CD4-positive, alpha-beta T cell treated with Interferon alpha-2 for 1 hour (primary cell): ENCODE measurements around the gene KPNA2.
"Not testable (repeated sequence)": the region's sequence is repeated elsewhere in the genome, so short reads cannot be mapped to it uniquely, and the experiment has no call there.

Experiments
- DNase-seq, 2 donors: peaks; one replicate each; pipeline ENCODE4 v3.0.0-alpha.2; 2020 to 2022

The KPNA2 gene

DNA sequence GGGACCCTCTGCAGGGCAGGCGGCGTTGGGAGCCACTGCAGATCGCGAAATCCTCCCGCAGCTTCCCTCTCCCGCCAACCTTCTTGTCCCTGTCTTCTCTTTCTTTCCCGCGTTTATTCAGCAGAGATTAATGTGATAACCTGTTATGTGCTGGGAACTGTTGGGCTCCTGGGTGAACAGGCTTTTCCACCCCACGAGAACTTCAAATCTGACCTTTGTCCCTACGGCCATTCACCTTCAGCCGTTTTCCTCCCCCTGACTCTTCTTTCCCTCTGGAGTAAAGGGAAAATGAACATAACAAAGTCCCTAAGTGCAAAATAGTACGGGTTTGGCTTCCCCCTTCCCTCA, 15.2 kb upstream of the KPNA2 start:
- no peak for DNase-seq

DNA sequence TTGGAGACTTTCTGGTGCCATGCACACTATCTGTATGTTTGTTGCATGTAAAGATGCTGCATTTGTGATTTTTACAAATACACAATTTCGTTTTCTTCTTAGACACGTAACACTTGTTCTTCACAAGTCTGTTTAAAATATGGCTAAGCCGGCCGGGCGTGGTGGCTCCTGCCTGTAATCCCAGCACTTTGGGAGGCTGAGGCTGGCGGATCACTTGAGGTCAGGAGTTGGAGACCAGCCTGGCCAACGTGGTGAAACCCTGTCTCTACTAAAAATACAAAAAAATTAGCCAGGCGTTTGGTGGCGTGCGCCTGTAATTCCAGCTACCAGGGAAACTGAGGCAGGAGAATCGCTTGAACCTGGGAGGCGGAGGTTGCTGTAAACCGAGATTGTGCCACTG, 14.7 kb upstream of the KPNA2 start:
- not testable (repeated sequence) for DNase-seq

DNA sequence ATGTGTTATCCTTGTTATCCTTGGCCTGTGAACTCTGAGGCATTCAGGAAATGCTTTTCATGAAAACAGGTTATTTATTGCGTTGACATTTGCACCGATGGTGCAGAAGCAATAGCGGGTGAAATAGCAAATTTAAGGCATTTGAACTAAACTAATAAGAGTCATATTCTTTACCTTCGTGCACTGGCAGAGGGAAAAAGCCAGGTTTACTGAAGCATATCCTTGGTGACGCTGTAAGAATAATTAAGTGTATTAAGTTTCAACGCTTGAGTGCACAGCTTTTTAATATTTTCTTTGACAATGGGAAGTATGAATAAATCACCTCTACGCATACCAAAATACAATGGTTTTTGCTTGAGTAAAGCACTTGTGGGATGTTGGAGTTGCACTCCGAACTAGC, 13.6 kb upstream of the KPNA2 start:
- no peak for DNase-seq

DNA sequence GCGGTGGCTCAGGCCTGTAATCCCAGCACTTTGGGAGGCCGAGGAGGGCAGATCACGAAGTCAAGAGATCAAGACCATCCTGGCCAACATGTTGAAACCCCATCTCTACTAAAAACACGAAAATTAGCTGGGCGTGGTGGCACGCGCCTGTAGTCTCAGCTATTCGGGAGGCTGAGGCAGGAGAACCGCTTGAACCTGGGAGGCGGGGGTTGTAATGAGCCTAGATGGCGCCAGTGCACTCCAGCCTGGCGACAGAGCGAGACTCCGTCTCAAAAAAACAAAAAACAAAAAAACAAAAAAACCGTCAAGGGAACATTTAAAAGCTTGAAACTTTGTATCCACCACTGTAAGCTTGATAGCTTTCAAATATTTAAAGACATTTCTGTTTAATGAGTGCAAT, 13.0 kb upstream of the KPNA2 start:
- DNase-seq = not testable (repeated sequence)

DNA sequence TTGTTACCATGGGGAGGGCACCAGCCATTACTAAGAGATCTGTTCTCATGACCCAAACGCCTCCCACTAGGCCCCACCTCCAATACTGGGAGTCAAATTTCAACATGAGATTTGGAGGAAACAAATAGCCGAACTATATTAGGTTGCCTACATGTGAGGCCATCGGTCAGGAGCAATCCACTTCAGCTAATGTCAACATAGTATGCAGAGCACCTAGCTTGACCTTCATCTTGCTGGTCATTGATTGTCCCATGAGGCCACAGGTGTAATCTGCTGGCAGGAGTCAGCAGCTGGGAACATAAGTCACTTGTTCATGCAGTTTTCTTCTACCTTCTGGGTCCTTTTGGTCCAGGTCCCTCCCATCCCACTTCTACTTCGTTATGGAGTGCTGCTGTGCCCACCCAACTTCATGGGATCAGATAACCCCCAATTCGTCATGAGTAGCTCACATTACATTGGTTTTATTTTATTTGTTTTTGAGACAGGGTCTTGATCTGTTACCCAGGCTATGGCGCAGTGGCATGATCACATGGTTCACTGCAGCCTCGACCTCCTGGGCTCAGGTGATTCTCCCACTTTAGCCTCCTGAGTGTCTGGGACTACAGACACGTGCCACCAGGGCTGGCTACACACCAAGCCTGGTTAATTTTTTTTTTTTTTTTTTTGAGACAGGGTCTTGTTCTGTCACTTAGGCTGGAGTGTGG, 5.9 kb upstream of the KPNA2 start:
- no peak for DNase-seq

DNA sequence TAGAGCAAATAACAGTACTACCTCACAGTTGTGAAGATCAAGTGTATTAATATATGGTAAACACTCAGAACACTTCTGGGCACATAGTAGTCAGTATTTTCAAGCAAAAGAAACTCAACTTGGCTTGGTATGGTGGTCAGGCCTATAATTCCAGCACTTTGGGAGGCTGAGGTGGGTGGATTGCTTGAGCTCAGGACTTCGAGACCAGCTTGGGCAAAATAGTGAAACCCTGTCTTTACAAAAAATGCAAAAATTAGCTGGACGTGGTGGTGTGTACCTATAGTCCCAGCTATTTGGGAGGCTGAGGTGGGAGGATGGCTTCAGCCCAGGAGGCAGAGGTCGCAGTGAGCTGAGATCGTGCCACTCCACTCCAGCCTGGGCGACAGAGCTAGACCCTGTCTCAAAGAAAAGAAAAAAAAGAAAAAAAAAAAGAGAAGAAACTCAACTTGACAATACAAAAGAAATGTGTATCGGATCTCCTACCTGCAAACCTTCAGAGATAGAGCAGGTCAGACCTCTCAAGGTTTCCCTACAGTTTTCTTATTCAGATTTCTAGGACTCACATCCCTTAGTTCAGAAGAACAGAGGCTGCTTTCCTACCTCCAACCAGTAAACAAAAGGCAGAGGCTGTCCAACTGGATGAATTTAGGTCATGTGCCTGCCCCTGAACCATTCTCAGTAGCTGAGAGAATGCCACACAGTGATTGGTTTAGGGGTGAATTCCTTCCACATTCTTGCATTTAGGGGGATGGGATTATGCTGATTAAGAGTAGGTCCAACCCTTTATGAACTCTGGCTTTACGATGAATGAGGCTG, 1.7 kb upstream of the KPNA2 start:
- DNase-seq = no peak

DNA sequence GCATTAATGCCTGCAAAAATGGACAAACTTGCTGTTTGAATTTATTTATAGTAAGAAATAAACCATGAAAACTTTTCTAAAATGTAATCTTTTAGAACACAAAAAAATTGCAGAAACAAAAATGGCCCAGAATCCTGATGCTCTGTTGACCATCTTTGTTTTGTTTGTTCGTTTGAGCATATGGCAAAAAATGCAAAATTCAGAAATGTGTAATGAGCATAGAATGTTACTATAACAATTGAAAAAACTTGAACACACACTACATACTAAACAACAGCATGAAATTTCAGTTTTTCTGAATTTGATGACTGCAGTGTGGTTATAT, 1.1 kb upstream of the KPNA2 start:
- no peak for DNase-seq

DNA sequence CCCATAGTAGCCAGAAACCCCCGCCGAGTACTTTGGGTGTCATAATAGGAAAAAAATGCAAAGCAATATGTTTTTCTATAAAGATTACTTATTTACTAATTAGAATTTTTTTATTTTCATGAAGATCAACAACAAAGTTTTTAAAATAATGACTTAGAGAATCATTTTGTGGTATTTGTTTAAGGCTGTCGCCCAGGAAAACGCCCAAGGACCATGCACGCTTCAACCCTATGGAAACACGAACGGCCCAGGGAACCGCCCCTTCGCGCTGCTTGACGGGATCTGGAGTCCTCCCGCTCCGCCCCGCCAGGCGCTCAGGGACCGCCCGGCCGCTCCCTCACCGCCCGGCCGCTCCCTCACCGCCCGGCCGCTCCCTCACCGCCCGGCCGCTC, 408 bp upstream of the KPNA2 start:
- no peak for DNase-seq

DNA sequence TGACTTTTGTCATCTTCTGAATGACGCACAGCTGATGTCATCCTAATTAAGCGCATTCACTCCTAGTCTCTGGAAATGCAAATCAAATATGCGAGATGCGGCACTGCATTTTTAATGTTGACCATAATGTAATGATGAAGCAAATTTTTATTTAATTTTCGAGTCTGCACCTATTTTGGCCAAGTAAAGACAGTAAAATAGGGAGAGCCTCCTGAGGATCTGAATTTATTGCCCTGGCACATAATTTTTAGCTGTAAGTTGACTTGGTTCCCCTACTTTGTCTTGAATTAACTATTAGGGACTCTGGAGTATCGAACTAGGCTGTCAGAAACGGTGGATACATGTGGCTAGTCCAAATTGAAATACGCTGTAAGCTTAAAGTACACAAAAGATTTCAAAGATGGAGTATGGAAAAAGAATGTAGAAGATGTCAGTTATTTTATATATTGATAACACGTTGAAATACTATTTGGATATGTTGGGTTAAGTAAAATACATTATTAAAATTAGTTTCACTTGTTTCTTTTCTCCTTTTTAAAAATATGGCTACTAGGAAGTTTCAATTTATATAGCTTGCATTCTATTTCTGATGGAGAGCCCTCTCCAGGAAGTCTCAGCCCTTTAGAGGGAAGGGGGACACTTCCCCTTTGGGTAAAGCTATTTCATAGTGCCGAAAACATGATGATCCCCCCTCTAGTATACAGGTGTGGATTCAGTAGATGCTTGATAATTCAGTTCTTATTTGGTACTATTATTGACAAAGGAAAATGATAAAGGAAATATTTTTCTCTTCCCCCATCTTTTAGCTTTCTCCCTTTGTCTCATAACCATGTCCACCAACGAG, 991 bp downstream of the KPNA2 start:
- DNase-seq = no peak

DNA sequence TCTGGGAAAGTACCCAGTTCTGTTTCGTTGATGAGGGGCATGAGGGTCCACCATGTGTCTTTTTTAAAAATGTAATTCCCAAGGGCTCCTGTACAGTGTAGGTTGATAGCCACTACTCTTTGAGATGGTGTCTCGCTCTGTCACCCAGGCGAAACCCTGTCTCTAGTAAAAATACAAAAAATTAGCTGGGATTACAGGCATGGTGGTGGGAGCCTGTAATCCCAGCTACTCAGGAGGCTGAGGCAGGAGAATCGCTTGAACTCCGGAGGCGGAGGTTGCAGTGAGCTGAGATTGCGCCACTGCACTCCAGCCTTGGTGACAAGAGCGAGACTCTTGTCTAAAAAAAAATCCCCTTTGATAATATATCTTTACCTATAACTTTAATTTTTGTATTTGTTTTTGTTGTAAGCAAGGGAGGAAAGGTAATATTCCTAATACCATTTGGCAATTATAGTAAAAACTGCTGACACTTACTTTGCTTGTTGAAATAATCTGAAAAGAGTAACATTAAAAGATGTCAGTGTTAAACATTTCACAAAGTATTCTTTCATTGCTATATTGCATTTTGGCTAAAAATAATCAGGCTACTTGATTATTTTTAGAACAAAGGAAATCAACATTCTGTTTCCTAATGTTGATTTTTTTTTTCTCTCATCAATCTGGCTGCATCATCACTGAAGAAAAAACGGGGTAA, 11.8 kb downstream of the KPNA2 start:
- no peak for DNase-seq

DNA sequence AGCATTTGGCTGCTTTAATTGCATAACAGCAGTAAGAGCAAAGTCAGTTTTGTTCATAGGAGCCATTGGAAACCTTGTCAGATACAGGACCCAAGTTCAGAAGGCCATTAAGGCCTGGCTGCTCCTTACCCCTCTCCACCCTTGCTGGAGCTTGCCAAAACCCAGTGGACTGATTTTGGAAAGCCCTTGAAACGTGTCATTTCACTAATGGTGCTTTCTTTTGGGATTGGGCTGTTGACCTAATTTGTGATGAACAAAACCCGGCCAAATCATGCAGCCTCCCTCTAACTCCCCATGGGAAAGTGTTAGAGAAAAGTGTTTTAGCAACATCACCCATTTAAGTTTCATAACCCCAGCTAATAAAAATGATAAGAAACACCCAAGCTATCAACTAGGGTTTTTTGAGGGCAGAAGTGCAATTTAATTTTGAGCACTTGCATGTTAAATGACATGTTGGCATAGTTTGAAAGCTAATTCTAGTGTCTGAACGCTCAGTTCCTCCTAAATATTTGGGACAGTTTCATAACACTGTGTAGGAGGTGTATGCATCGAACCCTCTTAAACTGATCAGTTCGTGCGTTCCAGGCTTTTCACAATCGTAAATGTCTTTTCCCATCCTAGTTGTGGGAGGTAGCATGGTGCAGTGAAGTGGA, 12.5 kb downstream of the KPNA2 start:
- not testable (repeated sequence) for DNase-seq

DNA sequence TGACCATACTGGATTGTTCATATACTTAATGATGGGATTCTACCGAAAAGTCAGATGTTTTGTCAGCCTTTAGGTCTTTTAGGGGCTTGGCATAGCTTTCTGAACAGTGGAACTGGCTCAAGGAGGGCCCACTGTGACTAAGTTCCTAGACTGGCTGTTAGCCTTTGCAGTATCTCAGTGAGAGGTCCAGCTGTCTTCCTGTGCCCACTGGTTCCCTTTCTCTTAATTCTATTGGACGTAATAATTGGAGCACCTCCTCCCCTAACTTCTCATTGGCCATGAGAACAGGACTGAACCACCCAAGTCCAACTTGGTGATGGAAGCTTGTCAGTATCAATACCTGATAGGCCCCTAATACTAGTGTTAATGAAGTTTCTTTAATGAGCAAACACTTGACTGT, 13.5 kb downstream of the KPNA2 start:
- no peak for DNase-seq

DNA sequence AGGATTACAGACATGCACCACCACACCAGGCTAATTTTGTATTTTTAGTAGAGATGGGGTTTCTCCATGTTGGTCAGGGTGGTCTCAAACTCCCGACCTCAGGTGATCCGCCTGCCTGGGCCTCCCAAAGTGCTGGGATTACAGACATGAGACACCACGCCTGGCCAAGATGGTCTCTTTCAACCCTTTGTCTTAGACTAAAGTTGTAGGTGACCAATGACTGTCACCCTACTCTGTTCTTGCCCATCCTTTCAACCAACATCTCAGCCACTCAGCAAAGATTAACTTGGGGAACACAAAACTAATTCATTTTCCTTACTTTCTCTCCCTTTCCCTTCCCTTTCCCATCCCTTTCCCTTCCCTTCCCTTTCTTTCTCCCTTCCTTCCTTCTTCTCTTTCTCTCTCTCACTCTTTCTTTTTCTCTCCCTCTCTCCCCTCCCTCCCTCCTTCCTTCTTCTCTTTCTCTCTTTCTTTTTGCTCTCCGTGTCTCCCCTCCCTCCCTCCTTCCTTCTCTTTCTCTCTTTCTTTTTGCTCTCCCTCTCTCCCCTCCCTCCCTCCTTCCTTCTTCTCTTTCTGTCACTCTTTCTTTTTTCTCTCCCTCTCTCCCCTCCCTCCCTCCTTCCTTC, 14.4 kb downstream of the KPNA2 start:
- not testable (repeated sequence) for DNase-seq

DNA sequence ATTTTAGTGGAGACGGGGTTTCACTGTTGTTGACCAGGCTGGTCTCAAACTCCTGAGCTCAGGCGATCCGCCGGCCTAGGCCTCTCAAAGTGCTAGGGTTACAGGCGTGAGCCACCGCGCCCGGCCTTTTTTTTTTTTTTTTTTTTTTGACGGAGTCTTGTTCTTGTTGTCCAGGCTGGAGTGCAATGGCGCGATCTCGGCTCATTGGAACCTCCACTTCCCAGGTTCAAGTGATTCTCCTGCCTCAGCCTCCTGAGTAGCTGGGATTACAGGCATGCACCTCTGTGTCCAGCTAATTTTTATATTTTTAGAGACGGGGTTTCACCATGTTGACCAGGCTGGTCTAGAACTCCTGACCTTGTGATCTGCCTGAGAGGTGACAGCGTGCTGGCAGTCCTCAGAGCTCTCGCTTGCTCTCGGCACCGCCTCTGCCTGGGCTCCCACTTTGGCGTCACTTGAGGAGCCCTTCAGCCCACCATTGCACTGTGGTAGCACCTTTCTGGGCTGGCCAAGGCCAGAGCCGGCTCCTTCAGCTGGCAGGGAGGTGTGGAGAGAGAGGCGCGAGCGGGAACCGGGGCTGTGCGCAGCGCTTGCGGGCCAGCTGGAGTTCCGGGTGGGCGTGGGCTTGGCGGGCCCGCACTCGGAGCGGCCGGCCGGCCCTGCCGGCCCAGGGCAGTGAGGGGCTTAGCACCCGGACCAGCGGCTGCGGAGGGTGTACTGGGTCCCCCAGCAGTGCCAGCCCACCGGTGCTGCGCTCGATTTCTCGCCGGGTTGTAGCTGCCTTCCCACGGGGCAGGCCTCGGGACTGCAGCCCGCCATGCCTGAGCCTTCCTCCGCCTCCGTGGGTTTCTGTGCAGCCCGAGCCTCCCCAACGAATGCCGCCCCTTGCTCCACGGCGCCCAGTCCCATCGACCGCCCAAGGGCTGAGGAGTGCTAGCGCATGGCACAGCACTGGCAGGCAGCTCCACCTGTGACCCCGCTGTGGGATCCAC, 16.1 kb downstream of the KPNA2 start:
- not testable (repeated sequence) for DNase-seq

DNA sequence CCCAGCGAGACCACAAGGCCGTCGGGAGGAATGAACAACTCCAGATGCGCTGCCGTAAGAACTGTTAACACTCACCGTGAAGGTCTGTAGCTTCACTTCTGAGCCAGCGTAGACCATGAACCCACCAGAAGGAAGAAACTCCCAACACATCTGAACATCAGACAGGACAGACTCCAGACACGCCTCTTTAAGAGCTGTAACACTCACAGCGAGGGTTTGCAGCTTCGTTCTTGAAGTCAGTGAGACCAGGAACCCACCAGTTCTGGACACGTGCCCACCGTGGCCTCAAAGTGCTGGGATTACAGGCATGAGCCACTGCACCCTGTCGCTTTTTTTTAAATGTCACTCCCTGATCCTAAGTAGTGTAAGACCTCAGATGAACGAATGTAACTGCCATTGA, 17.3 kb downstream of the KPNA2 start:
- DNase-seq = no peak

DNA sequence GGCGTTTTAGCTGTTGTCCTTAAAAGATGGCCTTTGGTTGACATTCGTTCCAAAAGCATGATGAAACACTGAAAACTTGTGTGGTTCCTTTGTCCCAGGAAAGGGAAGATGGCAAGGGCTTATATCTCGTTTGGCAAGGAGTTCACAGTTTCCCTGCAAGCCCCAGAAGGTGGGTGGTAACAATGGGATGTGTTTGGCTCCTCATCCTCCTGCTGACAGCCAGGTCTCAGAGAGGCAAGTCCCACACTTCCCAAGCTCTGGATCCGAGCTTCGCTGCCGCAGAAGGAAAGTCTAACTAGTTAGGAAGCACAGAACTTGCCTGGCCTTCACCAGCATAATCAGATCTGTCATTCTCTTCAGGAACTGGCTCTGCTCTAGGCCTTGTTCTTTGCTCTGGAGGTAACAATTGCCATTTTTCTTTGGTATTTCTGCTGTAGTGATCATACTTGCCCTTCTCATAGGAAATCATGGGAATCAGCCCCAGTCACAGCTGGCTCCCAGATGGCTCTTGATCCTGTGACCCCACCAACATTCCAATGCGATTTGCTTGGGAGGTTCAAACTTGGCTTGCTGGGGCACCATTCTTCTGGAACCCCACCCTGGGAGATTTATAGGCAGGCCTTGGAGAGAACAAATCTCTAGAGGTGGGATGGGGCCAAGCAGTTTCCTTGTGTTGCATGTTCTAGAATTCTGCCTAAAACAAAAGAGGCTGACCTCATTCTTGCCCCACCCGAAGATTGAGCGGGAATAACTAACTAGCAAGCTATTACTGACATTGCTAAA, 17.9 kb downstream of the KPNA2 start:
- DNase-seq = no peak

DNA sequence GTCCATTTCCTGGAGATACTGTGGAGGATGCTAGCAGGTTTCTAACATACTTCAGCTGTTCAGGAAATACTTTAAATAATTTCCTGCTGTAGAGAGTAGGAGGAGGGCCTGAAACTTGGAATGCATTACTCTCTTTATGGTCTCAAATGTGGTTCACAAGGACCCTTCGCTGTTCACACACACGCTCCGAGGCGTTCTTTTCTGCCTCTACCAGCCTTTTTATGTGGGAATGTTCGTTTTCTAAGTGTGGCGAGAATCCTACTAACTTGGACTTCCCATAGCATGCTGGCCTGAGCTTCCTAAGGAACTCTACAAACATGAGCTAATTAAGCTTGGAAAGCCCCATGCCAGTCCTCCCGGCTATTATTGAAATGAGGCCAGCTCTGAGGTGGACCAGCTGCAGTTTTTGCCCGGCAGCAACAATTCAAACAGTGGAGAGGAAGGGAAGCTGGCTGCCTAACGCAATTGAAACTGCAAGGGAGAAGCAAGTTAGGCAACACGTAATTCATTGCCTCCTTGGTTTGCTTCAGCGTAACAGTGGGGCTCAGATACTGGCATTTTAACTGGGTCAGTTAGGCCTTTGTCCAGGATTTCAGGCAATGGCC, 18.9 kb downstream of the KPNA2 start:
- no peak for DNase-seq

DNA sequence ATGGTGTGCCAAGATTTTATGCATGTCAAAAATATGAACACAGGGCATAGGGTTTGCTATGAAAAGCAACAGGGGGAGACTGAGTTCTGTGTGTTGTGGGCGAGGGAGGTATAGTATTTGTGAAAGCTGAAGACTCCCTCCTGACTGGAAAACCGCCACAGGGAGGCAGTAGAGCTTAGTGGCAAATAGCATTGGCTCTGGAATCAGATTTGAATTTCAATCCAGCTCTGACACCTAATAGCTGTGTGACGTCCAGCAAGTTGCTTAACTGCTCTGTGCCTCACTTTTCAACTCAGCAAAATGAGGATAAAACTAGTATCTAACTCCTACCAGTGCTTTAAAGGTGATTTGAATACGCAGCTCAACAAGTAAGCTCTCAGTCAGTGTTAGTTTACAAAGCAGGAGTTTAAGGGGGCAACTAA, 22.0 kb downstream of the KPNA2 start:
- DNase-seq = peak; percentile 44 to 67

DNA sequence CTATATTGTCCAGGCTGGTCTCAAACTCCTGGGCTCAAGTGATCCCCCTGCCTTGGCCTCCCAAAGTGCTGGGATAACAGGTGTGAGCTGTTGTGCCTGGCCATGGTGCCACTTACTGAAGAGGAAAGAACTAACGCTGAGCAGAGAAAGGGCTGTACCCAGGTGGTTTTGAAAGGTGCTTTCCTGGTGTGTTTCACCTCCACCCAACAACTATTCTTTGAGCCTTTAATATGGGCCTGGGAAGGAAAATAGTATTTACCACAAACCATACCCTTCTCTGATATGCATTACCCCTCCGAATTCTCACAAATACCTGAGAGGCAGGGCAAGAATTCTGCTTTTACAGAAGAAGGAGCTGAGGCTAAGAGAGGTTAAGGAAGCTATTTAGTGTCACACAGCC, 24.8 kb downstream of the KPNA2 start:
- DNase-seq = no peak
